ENCODE results near the gene KRTAP4-11.
"Not testable (repeated sequence)": the region's sequence is repeated elsewhere in the genome, so short reads cannot be mapped to it uniquely, and the experiment has no call there.

The KRTAP4-11 gene

DNA sequence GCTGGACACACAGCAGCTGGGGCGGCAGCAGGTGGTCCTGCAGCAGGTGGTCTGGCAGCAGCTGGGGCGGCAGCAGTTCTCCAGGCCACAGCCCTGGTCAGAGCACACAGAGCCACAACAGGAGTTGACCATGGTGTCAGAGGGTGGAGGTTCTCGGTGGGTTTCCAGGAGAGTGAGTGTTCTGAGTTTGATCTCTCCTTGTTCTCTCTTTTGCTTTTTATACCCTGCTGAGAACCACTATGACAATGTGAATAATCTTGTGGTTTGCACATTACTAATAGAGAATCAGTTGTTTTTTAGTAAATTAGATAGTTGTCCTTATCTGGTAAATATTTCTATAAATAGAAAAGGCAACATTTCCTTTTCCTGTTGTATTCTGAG is 5.8 kb upstream of the KRTAP4-11 start, which contains the start of gene KRTAP4-12:
Gene KRTAP4-12, minus strand, starts transcription at position 192 of the 381 bp plus-strand sequence. Its CDS starts 60 bp downstream, at position 132.
- not testable (repeated sequence) for DNase-seq (ENCODE audit: low read depth)

DNA sequence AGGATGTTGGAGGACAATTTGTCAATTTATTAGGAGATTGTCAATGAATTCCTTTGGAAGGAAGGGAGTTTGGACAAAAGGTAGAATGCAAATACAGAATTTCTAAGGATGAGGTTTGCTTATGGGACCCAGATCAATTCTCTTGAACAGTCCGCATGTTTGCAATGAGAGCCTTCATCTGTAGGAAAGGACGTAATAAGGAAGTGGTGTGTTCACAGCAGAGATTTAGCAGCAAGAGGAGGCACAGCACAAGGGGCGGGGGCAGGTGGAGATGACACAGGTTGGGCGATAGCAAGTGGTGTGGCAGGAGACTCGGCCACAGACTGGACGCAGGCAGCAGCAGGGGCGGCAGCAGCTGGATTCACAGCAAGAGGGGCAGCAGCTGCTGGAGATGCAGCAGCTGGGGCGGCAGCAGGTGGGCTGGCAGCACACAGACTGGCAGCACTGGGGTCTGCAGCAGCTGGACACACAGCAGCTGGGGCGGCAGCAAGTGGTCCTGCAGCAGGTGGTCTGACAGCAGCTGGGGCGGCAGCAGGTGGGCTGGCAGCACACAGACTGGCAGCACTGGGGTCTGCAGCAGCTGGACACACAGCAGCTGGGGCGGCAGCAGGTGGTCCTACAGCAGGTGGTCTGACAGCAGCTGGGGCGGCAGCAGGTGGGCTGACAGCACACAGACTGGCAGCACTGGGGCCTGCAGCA is 5.3 kb upstream of the KRTAP4-11 start:
- not testable (repeated sequence) for DNase-seq (ENCODE audit: low read depth)

DNA sequence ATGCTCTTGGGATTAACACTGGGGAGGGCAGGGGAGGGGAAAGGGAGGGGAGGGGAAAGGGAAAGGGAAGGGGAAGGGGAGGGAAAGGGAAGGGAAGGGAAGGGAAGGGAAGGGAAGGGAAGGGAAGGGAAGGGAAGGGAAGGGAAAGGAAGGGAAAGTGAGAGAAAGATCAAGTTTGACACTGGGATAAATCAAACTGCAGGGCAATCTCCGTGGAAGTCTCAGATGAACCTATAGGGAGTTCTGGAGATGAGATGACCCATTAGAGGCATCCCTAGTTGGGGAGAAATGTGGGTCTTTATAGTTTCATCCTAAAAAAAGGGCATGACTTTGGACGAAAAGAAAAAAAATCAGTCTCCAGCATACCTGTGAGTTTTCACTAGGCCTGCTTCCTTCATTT is 3.6 kb upstream of the KRTAP4-11 start:
- DNase-seq (ENCODE audit: low read depth): no peak

DNA sequence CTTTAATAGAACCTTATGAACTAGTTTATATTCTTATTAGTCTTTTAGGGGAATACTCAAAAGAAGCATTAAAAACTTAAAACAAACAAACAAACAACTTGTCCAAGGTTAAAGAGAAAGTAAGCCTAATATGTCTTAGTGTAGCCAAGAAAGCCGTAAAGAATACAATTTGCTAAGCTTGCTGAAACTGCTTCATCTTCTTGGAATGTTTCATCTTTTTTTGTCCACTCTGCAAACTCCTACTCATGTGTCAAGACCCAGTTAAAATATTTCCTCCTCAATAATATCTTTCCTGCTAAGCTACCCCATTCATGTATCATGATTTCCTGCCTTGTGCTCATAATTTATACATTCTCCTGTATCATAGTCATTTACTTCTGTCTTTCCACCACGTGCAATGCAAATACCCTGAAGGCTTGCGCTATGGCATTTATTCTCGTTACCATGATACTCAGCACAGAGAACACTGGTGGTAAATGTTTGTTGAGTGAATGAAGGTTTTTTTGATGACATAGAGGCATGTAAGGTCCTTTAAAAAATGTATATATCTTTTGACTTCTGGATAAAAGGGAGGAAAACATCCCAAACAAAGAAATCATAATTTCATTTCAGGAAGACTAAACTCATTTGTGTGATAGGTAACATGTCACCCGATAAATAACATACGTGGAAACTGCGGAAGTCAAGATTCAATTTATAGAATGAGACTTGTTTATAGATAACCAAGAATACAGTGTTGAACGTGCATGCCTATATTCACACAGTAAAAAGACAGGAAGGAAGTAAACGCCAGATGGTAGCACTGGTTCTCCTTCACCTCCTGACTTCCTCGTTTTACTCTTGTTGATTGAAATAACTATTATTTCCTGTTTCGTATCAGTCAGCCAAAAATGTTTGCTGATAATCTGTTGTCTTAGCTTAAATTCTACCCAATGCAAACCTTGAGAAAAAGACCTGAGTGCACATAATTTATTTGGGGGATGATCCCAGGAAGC is 1.8 kb upstream of the KRTAP4-11 start:
- DNase-seq (ENCODE audit: low read depth): not testable (repeated sequence)

DNA sequence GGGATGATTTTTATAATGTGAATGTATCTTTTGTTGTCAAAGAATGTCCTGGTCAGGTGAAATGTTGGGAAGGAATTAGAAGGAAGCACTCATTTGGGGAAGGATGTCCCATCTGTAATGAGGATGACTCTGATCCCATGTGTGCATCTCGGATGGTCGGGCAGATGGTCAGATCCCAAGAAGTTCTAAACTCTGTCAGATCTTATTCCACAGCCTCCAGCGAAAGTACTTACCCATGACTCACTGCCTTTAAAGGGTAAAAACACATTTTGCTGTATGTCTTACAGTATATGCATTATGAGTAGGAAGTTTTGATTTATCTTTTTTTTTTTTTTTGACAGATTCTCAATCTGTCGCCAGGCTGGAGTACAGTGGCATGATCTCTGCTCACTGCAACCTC is 548 bp upstream of the KRTAP4-11 start:
- no peak for DNase-seq (ENCODE audit: low read depth)

DNA sequence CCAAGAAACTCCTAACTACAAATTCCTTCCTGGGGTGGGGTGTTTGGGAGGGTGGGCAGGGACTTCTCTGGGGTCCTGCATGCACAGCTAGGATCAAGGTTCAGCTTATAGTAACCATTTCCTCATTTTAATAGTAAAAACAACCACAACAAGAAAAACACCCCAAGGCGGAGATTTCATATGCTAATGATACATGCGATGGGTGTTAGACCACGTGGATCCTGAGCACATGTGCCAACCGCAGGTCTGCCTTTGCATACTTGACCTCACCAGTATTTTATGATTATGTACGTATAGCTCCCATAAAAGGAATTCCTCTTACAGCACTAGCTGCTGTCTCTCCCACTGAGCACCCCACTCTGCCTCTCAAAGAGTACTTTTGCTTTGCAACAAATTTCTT is 1.9 kb downstream of the KRTAP4-11 start:
- DNase-seq (ENCODE audit: low read depth): no peak

DNA sequence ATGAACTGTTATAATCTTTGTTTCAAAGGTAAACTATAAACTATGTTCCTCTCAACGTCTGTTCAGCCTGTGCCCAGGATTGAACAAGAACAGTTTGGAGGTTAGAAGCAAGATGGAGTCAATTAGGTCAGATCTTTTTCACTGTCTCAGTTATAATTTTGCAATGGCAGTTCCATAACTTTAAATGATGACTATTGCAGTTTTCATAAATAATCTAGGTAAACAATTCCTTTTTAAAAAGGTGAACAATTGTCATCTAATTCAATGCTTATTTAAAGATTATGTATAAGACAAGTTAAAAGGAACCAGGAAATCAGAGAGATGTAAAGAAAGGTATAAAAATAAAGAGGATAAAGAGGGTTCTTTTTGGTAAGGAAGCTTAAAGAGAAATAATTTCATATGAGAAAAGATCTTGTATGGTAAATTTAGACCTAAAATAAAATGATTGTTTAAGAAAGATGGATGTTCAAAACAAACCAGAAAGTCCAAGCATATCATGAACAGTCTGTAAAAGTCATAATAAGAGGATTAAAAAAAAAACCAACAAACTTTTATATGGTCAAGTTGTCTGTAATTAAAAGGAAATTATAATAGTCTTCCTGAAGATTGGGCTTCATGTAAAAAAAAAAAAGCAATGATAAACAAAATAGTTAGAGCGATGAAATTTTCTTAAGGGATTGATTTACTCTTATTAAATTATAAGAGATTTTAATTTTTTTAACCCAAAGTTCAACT is 6.9 kb downstream of the KRTAP4-11 start:
- no peak for DNase-seq (ENCODE audit: low read depth)

DNA sequence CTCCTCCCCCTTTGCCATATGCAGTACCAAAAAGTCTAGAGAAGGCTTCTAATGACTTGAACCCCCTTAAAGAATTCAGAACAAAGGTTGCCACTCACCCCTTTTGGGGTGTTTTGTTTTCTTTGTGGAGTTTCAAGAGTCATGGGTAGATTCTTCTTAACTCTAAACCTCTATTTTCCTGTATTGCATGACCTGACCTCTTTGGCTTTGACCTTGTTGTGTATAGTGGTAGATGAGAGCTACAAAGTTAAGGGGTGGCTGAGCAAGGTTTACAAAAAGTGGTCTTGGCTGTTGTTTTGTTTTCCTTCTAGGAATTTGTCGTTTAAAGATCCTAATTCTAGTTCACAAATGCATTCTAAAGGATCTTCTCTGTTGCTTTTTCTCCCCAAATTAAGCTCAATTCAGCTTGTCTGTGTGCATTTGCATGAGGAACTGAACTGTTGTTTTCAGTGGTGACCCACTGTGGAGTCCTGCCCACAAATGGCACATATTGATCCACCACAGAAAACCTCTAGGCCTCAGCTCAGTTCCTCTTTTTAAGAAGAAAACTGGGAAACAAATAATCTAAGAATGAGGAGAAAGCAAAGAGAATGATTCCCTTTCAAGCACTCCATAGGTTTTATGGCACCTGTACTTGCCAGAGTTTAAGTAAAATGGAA is 9.3 kb downstream of the KRTAP4-11 start:
- DNase-seq (ENCODE audit: low read depth): not testable (repeated sequence)

DNA sequence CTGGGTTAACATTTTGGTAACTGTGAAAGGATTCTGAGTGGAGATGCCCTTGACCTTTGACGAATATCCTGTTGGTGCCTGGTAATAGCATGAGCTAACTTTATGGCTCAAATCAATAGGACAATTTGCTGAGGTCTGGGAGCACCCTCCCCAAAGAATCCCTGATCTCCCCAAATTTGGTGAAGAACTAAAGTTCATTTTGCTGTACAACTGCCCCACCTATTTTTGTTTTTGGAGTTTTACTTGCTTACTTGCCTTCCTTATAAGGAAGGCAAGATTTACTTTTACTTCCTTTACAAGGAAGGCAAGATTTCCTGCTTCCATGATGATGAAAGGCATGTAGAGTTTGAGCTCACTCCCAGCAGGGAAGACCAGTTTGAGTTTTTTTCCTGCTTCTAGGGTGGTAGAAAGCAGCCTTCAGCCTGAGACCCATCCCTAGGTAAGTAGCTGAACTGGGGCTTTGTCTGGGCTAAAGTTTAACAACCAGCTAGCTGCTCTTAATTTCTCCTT is 10.2 kb downstream of the KRTAP4-11 start:
- no peak for DNase-seq (ENCODE audit: low read depth)

DNA sequence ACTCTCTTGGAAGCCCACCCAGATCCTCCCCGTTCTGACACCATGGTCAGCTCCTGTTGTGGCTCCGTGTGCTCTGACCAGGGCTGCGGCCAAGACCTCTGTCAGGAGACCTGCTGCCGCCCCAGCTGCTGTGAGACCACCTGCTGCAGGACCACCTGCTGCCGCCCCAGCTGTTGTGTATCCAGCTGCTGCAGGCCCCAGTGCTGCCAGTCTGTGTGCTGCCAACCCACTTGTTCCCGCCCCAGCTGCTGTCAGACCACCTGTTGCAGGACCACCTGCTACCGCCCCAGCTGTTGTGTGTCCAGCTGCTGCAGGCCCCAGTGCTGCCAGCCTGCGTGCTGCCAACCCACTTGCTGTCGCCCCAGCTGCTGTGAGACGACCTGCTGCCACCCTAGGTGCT is 12.8 kb downstream of the KRTAP4-11 start, which contains the start of gene KRTAP4-9:
Gene KRTAP4-9, plus strand, starts transcription at position 43 of the 400 bp plus-strand sequence. Its CDS starts 0 bp downstream, at position 43.
- DNase-seq (ENCODE audit: low read depth): not testable (repeated sequence)

DNA sequence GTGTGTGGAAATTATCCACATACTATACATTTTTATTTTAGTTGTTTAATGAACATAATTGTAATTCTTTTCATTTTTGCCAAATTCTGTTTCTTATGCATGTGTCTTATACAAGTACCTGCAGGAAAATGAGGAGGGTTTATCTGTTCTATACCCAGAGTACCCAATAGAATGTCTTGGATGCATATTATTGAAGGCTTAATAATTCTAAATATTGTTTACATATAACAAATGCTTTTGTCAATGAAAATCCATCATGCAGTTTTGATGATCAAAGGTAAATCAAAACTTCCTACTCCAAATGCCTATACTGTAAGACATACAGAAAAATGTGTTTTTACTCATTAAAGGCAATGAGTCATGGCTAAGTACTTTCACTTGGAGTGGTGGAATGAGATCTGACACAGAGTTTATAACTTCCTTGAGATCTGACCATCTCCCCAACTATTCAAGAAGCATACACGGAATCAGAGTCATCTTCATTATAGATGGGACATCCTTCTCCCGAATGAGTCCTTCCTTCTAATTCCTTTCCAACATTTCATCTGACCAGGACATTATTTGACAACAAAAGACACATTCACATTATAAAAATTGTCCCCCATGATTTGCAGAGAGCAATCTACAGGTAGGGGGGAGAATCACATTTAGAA is 13.7 kb downstream of the KRTAP4-11 start:
- DNase-seq (ENCODE audit: low read depth): not testable (repeated sequence)

DNA sequence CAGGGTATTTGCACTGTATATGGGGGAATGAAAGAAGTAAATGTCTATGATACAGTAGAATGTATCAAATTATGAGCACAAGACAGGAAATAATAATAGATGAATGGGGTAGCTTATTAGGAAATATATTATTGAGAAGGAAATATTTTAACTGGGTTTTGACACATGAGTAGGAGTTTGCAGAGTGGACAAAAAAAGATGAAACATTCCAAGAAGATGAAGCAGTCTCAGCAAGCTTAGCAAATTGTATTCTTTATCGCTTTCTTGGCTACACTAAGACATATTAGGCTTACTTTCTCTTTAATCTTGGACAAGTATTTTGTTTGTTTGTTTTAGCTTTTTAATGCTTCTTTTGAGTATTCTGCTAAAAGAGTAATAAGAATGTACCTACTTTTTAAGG is 14.3 kb downstream of the KRTAP4-11 start:
- DNase-seq (ENCODE audit: low read depth): no peak

DNA sequence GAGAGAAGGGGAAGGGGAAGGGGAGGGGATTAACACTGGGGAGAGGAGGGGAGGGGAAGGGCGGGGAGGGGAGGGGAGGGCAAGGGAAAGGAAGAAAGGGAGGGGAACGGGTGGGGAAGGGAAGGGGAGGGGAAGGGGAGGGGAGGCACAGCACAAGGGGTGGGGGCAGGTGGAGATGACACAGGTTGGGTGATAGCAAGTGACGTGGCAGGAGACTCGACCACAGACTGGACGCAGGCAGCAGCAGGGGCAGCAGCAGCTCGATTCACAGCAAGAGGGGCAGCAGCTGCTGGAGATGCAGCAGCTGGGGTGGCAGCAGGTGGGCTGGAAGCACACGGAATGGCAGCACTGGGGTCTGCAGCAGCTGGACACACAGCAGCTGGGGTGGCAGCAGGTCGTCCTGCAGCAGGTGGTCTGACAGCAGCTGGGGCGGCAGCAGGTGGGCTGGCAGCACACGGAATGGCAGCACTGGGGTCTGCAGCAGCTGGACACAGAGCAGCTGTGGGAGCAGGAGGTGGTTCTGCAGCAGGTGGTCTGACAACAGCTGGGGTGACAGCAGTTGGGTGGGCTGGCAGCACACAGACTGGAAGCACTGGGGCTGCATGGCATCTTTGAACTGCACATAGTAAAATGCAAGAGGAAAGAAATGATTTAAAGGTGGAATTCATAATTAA is 16.4 kb downstream of the KRTAP4-11 start, which contains the start of gene KRTAP4-16:
Gene KRTAP4-16, minus strand, starts transcription at position 624 of the 674 bp plus-strand sequence. Its CDS starts 0 bp downstream, at position 624.
- DNase-seq (ENCODE audit: low read depth): no peak

DNA sequence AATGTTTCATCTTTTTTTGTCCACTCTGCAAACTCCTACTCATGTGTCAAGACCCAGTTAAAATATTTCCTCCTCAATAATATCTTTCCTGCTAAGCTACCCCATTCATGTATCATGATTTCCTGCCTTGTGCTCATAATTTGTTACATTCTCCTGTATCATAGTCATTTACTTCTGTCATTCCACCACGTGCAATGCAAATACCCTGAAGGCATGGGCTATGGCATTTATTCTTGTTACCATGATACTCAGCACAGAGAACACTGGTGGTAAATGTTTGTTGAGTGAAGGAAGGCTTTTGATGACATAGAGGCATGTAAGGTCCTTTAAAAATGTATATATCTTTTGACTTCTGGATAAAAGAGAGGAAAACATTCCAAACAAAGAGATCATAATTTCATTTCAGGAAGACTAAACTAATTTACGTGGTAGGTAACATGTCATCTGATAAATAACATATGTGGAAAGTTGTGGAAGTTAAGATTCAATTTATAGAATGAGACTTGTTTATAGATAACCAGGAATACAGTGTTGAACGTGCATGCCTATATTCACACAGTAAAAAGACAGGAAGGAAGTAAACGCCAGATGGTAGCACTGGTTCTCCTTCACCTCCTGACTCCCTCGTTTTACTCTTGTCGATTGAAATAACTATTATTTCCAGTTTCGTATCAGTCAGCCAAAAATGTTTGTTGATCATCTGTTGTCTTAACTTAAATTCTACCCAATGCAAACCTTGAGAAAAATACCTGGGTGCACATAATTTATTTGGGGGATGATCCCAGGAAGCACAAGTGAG is 18.3 kb downstream of the KRTAP4-11 start:
- DNase-seq (ENCODE audit: low read depth): peak; percentile 49

DNA sequence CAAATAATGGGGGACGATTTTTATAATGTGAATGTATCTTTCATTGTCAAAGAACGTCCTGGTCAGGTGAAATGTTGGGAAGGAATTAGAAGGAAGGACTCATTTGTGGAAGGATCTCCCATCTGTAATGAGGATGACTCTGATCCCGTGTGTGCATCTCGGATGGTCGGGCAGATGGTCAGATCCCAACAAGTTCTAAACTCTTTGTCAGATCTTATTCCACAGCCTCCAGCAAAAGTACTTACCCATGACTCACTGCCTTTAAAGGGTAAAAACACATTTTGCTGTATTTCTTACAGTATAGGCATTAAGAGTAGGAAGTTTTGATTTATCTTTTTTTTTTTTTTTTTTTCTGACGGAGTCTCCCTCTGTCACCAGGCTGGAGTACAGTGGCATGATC is 19.7 kb downstream of the KRTAP4-11 start:
- no peak for DNase-seq (ENCODE audit: low read depth)

DNA sequence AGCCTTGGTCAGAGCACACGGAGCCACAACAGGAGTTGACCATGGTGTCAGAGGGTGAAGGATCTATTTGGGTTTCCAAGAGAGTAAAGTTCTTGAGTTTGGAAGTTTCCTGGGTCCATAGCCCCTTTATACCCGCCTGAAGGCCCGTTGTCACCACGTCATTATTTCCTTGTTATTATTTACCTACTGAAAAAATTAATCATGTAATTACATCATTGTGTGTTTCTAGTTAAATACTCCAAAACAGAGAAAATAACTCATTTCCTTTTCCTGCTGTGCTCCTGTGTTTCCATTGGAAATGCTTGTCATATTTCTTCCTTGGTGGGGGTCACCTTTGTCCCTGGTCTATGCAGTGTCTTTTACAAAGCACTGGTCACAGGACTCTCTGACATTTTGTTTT is 20.1 kb downstream of the KRTAP4-11 start, which contains the start of gene KRTAP4-8:
Gene KRTAP4-8, minus strand, starts transcription at position 101 of the 400 bp plus-strand sequence. Its CDS starts 58 bp downstream, at position 43.
- no peak for DNase-seq (ENCODE audit: low read depth)

DNA sequence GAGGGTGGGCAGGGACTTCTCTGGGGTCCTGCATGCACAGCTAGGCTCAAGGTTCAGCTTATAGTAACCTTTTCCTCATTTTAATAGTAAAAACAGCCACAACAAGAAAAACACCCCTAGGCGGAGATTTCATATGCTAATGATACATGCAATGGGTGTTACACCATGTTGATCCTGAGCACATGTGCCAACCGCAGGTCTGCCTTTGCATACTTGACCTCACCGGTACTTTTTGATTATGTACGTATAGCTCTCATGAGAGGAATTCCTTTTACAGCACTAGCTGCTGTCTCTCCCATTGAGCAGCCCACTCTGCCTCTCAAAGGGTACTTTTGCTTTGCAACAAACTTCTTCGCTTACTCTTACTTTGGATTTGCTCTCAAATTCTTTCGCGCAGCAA is 22.1 kb downstream of the KRTAP4-11 start:
- no peak for DNase-seq (ENCODE audit: low read depth)

DNA sequence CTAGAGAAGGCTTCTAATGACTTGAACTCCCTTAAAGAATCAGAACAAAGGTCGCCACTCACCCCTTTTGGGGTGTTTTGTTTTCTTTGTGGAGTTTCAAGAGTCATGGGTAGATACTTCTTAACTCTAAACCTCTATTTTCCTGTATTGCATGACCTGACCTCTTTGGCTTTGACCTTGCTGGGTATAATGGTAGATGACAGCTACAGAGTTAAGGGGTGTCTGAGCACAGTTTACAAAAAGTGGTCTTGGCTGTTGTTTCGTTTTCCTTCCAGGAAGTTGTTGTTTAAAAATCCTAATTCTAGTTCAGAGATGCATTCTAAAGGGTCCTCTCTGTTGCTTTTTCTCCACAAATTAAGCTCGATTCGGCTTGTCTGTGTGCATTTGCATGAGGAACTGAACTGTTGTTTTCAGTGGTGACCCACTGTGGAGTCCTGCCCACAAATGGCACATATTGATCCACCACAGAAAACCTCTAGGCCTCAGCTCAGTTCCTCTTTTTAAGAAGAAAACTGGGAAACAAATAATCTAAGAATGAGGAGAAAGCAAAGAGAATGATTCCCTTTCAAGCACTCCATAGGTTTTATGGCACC is 29.3 kb downstream of the KRTAP4-11 start:
- not testable (repeated sequence) for DNase-seq (ENCODE audit: low read depth)

All from fibroblast of the conjunctiva (primary cell).